Ishikawa (cell line): ENCODE measurements around the gene EIF4E1B.

ENCODE experiments used
- CEBPB ChIP-seq: IDR thresholded peaks from 2 replicates; pipeline ENCODE4 v1.6.1; 2012
- CREB1 ChIP-seq: IDR thresholded peaks from 2 replicates; pipeline ENCODE4 v1.6.1; 2012; ENCODE audit warnings: low read depth
- EGR1 ChIP-seq: IDR thresholded peaks from 2 replicates; pipeline ENCODE4 v1.6.1; 2012
- EP300 ChIP-seq: IDR thresholded peaks from 2 replicates; pipeline ENCODE4 v1.6.1; 2012; ENCODE audit warnings: borderline replicate concordance
- FOXM1 ChIP-seq: IDR thresholded peaks from 2 replicates; pipeline ENCODE4 v1.6.1; 2012; ENCODE audit warnings: low read depth, borderline replicate concordance
- MAX ChIP-seq: IDR thresholded peaks from 2 replicates; pipeline ENCODE4 v1.6.1; 2012
- NFIC ChIP-seq: IDR thresholded peaks from 2 replicates; pipeline ENCODE4 v1.6.1; 2012
- RAD21 ChIP-seq: IDR thresholded peaks from 2 replicates; pipeline ENCODE4 v1.6.1; 2012; ENCODE audit warnings: low read depth
- REST ChIP-seq: IDR thresholded peaks from 2 replicates; pipeline ENCODE4 v1.6.1; 2012; ENCODE audit warnings: low read depth, mild to moderate bottlenecking
- TAF1 ChIP-seq: IDR thresholded peaks from 2 replicates; pipeline ENCODE4 v1.6.1; 2012; ENCODE audit warnings: low read depth, mild to moderate bottlenecking
- TCF12 ChIP-seq: IDR thresholded peaks from 2 replicates; pipeline ENCODE4 v1.6.1; 2012; ENCODE audit warnings: low read depth
- TEAD4 ChIP-seq: IDR thresholded peaks from 2 replicates; pipeline ENCODE4 v1.6.1; 2012
- YY1 ChIP-seq: IDR thresholded peaks from 2 replicates; pipeline ENCODE4 v1.6.1; 2012; ENCODE audit warnings: low read depth
- ZBTB7A ChIP-seq: IDR thresholded peaks from 2 replicates; pipeline ENCODE4 v1.6.1; 2012; ENCODE audit warnings: low read depth

GRCh38 chr5:176646707-176647029 is 16.2 kb downstream of the EIF4E1B start:
- no peak for TF ChIP-seq RAD21
- no peak for TF ChIP-seq REST
- no peak for TF ChIP-seq CEBPB
- no peak for TF ChIP-seq EP300
- TF ChIP-seq TCF12, result no peak
- no peak for TF ChIP-seq YY1
- TF ChIP-seq TAF1, result no peak
- TF ChIP-seq CREB1, result no peak
- no peak for TF ChIP-seq EGR1
- TF ChIP-seq MAX, result no peak
- no peak for TF ChIP-seq NFIC
- TF ChIP-seq ZBTB7A, result no peak
- TF ChIP-seq FOXM1, result no peak
- TF ChIP-seq TEAD4, result no peak
